Measurements from ENCODE around the gene GLB1L. TPM values are rescaled to one million over a fixed set of nuclear protein-coding genes. Genes with fewer than 3 reads are reported as not detected.

GLB1L gene
- total RNA-seq, 1 donor from 2014 or later, result 7.3 TPM

DNA sequence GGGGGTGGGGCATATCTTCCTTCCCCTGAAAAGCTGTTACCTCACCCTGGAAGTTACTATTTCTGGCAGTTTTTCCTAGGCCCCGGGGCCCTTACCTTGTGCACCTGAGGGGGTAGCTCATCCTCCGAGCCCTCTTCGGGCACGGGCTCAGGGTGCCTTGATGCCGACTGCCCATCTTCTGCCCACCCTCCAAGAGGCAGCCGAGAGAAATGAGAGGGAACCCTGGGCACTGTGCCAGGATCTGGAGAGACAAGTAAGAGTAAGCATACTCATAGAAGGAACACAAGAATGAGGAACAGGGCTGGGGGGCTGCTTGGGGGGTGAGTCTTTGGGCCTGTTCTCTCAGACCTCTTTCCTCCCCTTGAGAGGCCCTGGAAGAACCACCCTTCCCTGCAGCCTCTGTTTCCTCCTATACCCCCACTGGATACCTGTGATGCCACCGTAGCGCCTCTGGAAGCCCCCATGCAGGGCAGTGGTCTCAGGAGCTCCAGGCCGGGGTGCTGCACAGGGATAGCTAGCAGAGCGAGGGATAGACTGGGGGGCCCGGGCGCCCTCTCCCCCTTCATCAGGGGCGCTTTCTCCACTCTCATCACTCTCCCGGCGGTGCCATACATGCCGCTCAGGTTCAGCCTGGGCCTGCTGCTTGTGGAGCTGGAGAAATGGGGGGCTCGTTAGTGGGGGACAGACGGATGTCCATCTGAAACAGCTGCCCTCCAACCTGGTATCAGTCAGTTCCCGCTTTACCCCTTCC lies 24.4 kb downstream of the GLB1L start:
- peaks cover 14% of the 10 kb centered on the region for H3K4me1 Mint-ChIP-seq (ENCODE audit: unreplicated experiment)
- no peak overlapping the region for H3K27ac Mint-ChIP-seq (ENCODE audit: unreplicated experiment)
- no peak for DNase-seq (ENCODE audit: low spot score)
- TF ChIP-seq, protein P1, sequence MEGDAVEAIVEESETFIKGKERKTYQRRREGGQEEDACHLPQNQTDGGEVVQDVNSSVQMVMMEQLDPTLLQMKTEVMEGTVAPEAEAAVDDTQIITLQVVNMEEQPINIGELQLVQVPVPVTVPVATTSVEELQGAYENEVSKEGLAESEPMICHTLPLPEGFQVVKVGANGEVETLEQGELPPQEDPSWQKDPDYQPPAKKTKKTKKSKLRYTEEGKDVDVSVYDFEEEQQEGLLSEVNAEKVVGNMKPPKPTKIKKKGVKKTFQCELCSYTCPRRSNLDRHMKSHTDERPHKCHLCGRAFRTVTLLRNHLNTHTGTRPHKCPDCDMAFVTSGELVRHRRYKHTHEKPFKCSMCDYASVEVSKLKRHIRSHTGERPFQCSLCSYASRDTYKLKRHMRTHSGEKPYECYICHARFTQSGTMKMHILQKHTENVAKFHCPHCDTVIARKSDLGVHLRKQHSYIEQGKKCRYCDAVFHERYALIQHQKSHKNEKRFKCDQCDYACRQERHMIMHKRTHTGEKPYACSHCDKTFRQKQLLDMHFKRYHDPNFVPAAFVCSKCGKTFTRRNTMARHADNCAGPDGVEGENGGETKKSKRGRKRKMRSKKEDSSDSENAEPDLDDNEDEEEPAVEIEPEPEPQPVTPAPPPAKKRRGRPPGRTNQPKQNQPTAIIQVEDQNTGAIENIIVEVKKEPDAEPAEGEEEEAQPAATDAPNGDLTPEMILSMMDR (IDR thresholded peaks at IDR 0.05; ENCODE audit: unreplicated experiment), result no peak
- H3K36me3 Mint-ChIP-seq (ENCODE audit: low read depth, unreplicated experiment), result peaks cover 37% of the 10 kb centered on the region
- H3K27me3 Mint-ChIP-seq (ENCODE audit: unreplicated experiment), result peaks cover 10% of the 10 kb centered on the region
- no peak overlapping the region for H3K4me3 Mint-ChIP-seq (ENCODE audit: unreplicated experiment)
- H3K9me3 Mint-ChIP-seq (ENCODE audit: unreplicated experiment), result no peaks in the 10 kb centered on the region

DNA sequence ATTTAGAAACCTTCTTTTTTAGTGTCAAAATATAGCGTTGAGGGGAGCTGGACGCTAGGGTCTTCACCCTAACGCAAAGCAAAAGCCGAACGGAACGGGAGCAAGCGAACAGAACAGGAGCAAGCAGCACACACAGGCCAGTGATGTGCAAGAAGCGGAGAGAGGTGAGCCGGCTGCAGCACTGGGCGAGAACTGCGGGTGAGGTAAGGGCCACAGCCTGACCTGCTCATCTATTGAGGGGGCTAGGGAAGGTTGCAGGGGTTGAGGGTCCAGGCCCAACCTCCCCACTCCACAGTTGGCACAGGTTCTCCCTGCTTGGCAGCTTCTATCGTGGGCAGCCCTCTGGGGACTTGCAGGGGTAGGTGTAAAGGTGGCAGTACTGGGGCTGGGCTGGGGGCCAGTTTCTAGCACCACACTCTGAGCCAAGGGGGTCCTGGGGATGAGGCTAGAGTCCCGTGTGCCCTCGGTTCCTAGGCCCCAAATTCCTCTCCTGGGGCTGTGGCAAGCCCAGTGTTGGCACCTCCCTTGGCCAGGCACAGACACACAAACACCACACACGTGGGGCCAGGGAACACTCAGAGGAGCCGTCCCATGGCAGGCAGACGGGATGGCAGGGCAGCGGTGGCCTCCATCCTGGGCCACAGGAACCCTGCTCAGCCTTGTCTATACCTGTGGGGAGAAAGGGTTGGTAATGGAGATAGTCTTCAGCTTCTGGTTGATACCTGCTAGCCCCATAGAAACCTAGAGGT lies 25.3 kb downstream of the GLB1L start:
- H3K4me3 Mint-ChIP-seq (ENCODE audit: unreplicated experiment), result peak overlapping the region; percentile 74
- DNase-seq (ENCODE audit: low spot score), result no peak
- no peaks in the 10 kb centered on the region for H3K9me3 Mint-ChIP-seq (ENCODE audit: unreplicated experiment)
- peak overlapping the region; percentile 64 for H3K27ac Mint-ChIP-seq (ENCODE audit: unreplicated experiment)
- H3K27me3 Mint-ChIP-seq (ENCODE audit: unreplicated experiment), result peaks cover 9% of the 10 kb centered on the region
- peaks cover 28% of the 10 kb centered on the region for H3K36me3 Mint-ChIP-seq (ENCODE audit: low read depth, unreplicated experiment)
- TF ChIP-seq, protein P1 (IDR thresholded peaks at IDR 0.05; ENCODE audit: unreplicated experiment), result no peak
- H3K4me1 Mint-ChIP-seq (ENCODE audit: unreplicated experiment), result peaks cover 14% of the 10 kb centered on the region

GRCh38 chr2:219218732-219219701 lies 26.2 kb downstream of the GLB1L start, which contains the start of gene ABCB6:
Gene ABCB6, minus strand, starts transcription at chr2:219218958. Its CDS starts 285 bp downstream, at chr2:219218673.
- Mint-ChIP-seq H3K4me3 (ENCODE audit: unreplicated experiment) (peak within 1 kb of the TSS; percentile 85), H3K36me3 (ENCODE audit: low read depth, unreplicated experiment) (peaks cover 24% of the 10 kb centered on the region), H3K27me3 (ENCODE audit: unreplicated experiment) (peaks cover 10% of the 10 kb centered on the region), H3K27ac (ENCODE audit: unreplicated experiment) (peak within 1 kb of the TSS; percentile 74), H3K4me1 (ENCODE audit: unreplicated experiment) (peaks cover 14% of the 10 kb centered on the region), H3K9me3 (ENCODE audit: unreplicated experiment) (no peaks in the 10 kb centered on the region)
- TF ChIP-seq, protein P1 (IDR thresholded peaks at IDR 0.05; ENCODE audit: unreplicated experiment), result no peak
- peak; percentile 89 for DNase-seq (ENCODE audit: low spot score)

GRCh38 chr2:219218217-219218731 lies 27.0 kb downstream of the GLB1L start:
- TF ChIP-seq, protein P1 (IDR thresholded peaks at IDR 0.05; ENCODE audit: unreplicated experiment), result no peak
- H3K27ac Mint-ChIP-seq (ENCODE audit: unreplicated experiment), result peak overlapping the region; percentile 74
- DNase-seq (ENCODE audit: low spot score), result peak; percentile 62
- peaks cover 18% of the 10 kb centered on the region for H3K36me3 Mint-ChIP-seq (ENCODE audit: low read depth, unreplicated experiment)
- no peaks in the 10 kb centered on the region for H3K9me3 Mint-ChIP-seq (ENCODE audit: unreplicated experiment)
- peaks cover 14% of the 10 kb centered on the region for H3K4me1 Mint-ChIP-seq (ENCODE audit: unreplicated experiment)
- peaks cover 10% of the 10 kb centered on the region for H3K27me3 Mint-ChIP-seq (ENCODE audit: unreplicated experiment)
- peak overlapping the region; percentile 85 for H3K4me3 Mint-ChIP-seq (ENCODE audit: unreplicated experiment)
